Right lobe of liver (tissue), 6 donors: Measurements from ENCODE around the gene CCL22. TPM values are rescaled to one million over a fixed set of nuclear protein-coding genes. Genes with fewer than 3 reads are reported as not detected.

Source experiments
- ATAC-seq, 4 donors: fragments of 200-7000 bp; cut with Tn5 transposase; one replicate each; pipeline ENCODE4 v1.9.1; 2020; ENCODE audit warnings: mild to moderate bottlenecking in 4 of 4, moderate library complexity in 4 of 4
- DNase-seq, 3 donors: peaks; one replicate each; pipeline ENCODE4 v3.0.0-alpha.2; 2020
- H3K27ac ChIP-seq, 3 donors: fragments of 200-600 bp; one replicate each; pipeline ENCODE4 v1.8.0; 2022
- H3K27me3 ChIP-seq, 2 donors: fragments of 200-600 bp; one replicate each; pipeline ENCODE4 v1.8.0; 2022
- H3K36me3 ChIP-seq, 4 donors: fragments of 200-600 bp; sonication (generic) in 1 of 4; one replicate each; pipeline versions ENCODE4 v1.5.1 to v1.8.0; 2017 to 2022; ENCODE audit warnings: control low read depth in 1 of 4
- H3K4me1 ChIP-seq, 4 donors: fragments of 200-600 bp; sonication (generic) in 1 of 4; one replicate each; pipeline versions ENCODE4 v1.5.1 to v1.8.0; 2017 to 2022; ENCODE audit warnings: control low read depth in 1 of 4
- H3K4me3 ChIP-seq, 3 donors: fragments of 200-600 bp; one replicate each; pipeline ENCODE4 v1.8.0; 2022
- H3K9me3 ChIP-seq, 4 donors: fragments of 200-600 bp; sonication (generic) in 1 of 4; one replicate each; pipeline versions ENCODE4 v1.5.1 to v1.8.0; 2017 to 2022; ENCODE audit warnings: control low read depth in 1 of 4
- POLR2A ChIP-seq: fragments of 450-650 bp; IDR thresholded peaks from one replicate; pipeline ENCODE4 v1.6.1; 2017; ENCODE audit warnings: antibody characterized with exemption, mild to moderate bottlenecking
- WGBS: methylation state at CpG from one replicate; pipeline ENCODE4 v1.1.6; 2018; ENCODE audit warnings: low coverage, low lambda C conversion rate; ENCODE audit not compliant: insufficient coverage; ENCODE audit errors: missing lambda C conversion rate; 5-methylcytosine and 5-hydroxymethylcytosine counted together
- intact Hi-C, 2 donors: fragments of 100-400 bp; cut with DNase I; formaldehyde crosslinking; loops; one replicate each; pipeline versions ENCODE4 v1.11.2 to v1.14.1; 2022
- total RNA-seq, 6 experiments: library from RNA; depleted of rRNA in 2 of 6; stranded (reverse); fragments of >200 nt in 2 of 6; fragmentation: NEBNext Ultra II Directional in 3 of 6; extraction: Animal tissue kit (Norgen Biotek cat#: 25700) in 3 of 6; gene quantifications; one replicate each; pipeline versions ENCODE4 v1.1.0 to v1.2.4, GENCODE V29; 2016 to 2023
- TF ChIP-seq, protein P1 (sequence below), 4 donors: fragments of 200-600 bp in 3 of 4; fragments of 450-650 bp in 1 of 4; IDR thresholded peaks; one replicate each; pipeline versions ENCODE4 v1.5.1 to v1.8.0; 2016 to 2022; ENCODE audit warnings: antibody characterized with exemption in 4 of 4, mild to moderate bottlenecking in 2 of 4
- donor health status: DM: no; HTN: yes; CAD: no.
- donor health status: DM: no; HTN: no; CAD: no.
- donor health status: DM: no; HTN: no; CAD: no.
- donor health status: DM: no; HTN: yes; CAD: no.
- donor health status: DM: no; HTN: yes; CAD: no.

The CCL22 gene
- total RNA-seq, 6 experiments from 2014 or later: 0.12 to 0.16 TPM; not detected in 4

GRCh38 chr16:57383276-57384247 lies 25.0 kb downstream of the CCL22 start:
- H3K4me3 ChIP-seq: no peak overlapping the region
- no peaks in the 10 kb centered on the region for H3K9me3 ChIP-seq
- intact Hi-C loops: no loop called here
- peak in 3 of 4 donors; percentile 15 to 18 (median 18) for ATAC-seq
- WGBS: 78% methylated on average over 5 of the region's 8 CpGs
- TF ChIP-seq, protein P1, sequence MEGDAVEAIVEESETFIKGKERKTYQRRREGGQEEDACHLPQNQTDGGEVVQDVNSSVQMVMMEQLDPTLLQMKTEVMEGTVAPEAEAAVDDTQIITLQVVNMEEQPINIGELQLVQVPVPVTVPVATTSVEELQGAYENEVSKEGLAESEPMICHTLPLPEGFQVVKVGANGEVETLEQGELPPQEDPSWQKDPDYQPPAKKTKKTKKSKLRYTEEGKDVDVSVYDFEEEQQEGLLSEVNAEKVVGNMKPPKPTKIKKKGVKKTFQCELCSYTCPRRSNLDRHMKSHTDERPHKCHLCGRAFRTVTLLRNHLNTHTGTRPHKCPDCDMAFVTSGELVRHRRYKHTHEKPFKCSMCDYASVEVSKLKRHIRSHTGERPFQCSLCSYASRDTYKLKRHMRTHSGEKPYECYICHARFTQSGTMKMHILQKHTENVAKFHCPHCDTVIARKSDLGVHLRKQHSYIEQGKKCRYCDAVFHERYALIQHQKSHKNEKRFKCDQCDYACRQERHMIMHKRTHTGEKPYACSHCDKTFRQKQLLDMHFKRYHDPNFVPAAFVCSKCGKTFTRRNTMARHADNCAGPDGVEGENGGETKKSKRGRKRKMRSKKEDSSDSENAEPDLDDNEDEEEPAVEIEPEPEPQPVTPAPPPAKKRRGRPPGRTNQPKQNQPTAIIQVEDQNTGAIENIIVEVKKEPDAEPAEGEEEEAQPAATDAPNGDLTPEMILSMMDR (IDR thresholded peaks at IDR 0.05): no peak
- TF ChIP-seq POLR2A: no peak
- H3K4me1 ChIP-seq: peaks cover 0 to 12% (median 2%) of the 10 kb centered on the region in 4 donors
- peaks cover 0 to 10% (median under 1%) of the 10 kb centered on the region in 4 donors for H3K36me3 ChIP-seq
- no peak overlapping the region for H3K27ac ChIP-seq
- no peak for DNase-seq
- H3K27me3 ChIP-seq: no peaks in the 10 kb centered on the region

- intact Hi-C loops: no loop called here
- no peaks in the 10 kb centered on the region for H3K27me3 ChIP-seq
- WGBS: 41% methylated on average over 6 of the region's 11 CpGs
- H3K36me3 ChIP-seq: peaks cover 0 to 10% (median under 1%) of the 10 kb centered on the region in 4 donors
- peaks cover 0 to 9% (median 2%) of the 10 kb centered on the region in 4 donors for H3K4me1 ChIP-seq
- no peak overlapping the region for H3K4me3 ChIP-seq
- DNase-seq: no peak
- no peaks in the 10 kb centered on the region for H3K9me3 ChIP-seq
- H3K27ac ChIP-seq: no peak overlapping the region
- peak in 3 of 4 donors; percentile 10 to 28 (median 12) for ATAC-seq
- TF ChIP-seq POLR2A: no peak
- TF ChIP-seq, protein P1 (IDR thresholded peaks at IDR 0.05): no peak
Observed at GRCh38 chr16:57384248-57385070, 25.9 kb downstream of the CCL22 start.

DNA sequence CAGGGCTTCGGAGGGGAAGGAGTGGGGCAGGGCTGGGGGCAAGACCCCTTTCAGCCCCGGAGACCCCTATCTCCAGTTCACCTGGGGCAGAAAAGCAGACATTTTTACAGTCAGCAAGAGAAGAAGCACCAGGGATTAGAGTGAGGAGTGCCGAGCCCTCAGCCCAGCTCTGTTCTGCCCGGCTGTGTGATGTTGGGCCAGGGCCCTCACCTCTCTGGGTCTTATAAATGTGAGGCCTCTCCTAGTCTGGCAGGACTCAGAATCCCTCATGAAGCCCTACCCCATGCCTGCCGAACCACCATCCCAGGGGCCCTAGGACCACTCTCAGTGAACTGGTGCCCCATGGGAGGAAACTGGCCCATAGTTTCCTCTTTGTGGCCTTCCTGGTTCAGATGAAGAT lies 26.5 kb downstream of the CCL22 start:
- DNase-seq: no peak
- Histone ChIP-seq H3K4me3 (no peak overlapping the region), H3K9me3 (no peaks in the 10 kb centered on the region), H3K36me3 (peaks cover 0 to 10% (median under 1%) of the 10 kb centered on the region in 4 donors), H3K27me3 (no peaks in the 10 kb centered on the region), H3K4me1 (peaks cover 0 to 3% (median 0%) of the 10 kb centered on the region in 4 donors), H3K27ac (no peak overlapping the region)
- intact Hi-C loops: no loop called here
- peak in 1 of 4 donors; percentile 4 for ATAC-seq
- WGBS: 80% methylated on average over 1 of the region's 5 CpGs
- no peak for TF ChIP-seq POLR2A
- TF ChIP-seq, protein P1 (IDR thresholded peaks at IDR 0.05): no peak

- H3K4me1 ChIP-seq: no peaks in the 10 kb centered on the region
- H3K4me3 ChIP-seq: no peak overlapping the region
- no peaks in the 10 kb centered on the region for H3K27me3 ChIP-seq
- intact Hi-C loops: no loop called here
- no peak overlapping the region for H3K27ac ChIP-seq
- 86% methylated on average over 5 of the region's 5 CpGs for WGBS
- DNase-seq (no peak), ATAC-seq (no peak)
- H3K9me3 ChIP-seq: no peaks in the 10 kb centered on the region
- no peak for TF ChIP-seq POLR2A
- H3K36me3 ChIP-seq: peaks cover 0 to 8% (median under 1%) of the 10 kb centered on the region in 4 donors
Observed at GRCh38 chr16:57386381-57386951, 27.9 kb downstream of the CCL22 start.
